Fibroblast of villous mesenchyme (primary cell): Measurements from ENCODE around the gene TSKU. TPM values are rescaled to one million over a fixed set of nuclear protein-coding genes. Genes with fewer than 3 reads are reported as not detected.

Source experiments
- DNase-seq: peaks from one replicate; pipeline ENCODE4 v3.0.0-alpha.2; 2010; ENCODE audit warnings: low read depth
- H3K4me3 ChIP-seq: 2 replicates; pipeline ENCODE4 v1.5.1; 2011; ENCODE audit warnings: low read depth, mild to moderate bottlenecking, low read length
- CTCF ChIP-seq: IDR thresholded peaks from 2 replicates; pipeline ENCODE4 v1.5.1; 2012; ENCODE audit warnings: low read depth, mild to moderate bottlenecking, low read length; ENCODE audit not compliant: insufficient read depth
- total RNA-seq: library from RNA; depleted of rRNA; stranded (reverse); fragments of >200 nt; gene quantifications from 2 replicates; pipeline ENCODE4 v1.2.3, GENCODE V29; 2012

Gene TSKU
- total RNA-seq, 1 donor, result 18.6 TPM

GRCh38 chr11:76801736-76802135 is 18.6 kb downstream of the TSKU start:
- no peak for TF ChIP-seq CTCF
- no peak for DNase-seq
- H3K4me3 ChIP-seq, result no peak overlapping the region

- no peak for TF ChIP-seq CTCF
- DNase-seq, result no peak
- no peak overlapping the region for H3K4me3 ChIP-seq
These were observed 19.0 kb downstream of the TSKU start for GRCh38 chr11:76802151-76802550.

GRCh38 chr11:76802621-76803020 is 19.5 kb downstream of the TSKU start:
- no peak for DNase-seq
- TF ChIP-seq CTCF, result no peak
- H3K4me3 ChIP-seq, result no peak overlapping the region

GRCh38 chr11:76803023-76803422 is 19.9 kb downstream of the TSKU start:
- peak; percentile 91 for DNase-seq

GRCh38 chr11:76803811-76804600 is 20.9 kb downstream of the TSKU start:
- TF ChIP-seq CTCF, result no peak
- DNase-seq, result no peak
- H3K4me3 ChIP-seq, result no peak overlapping the region

More at GRCh38 chr11:76803023-76803422, 19.9 kb downstream of the TSKU start:
- no peak overlapping the region for H3K4me3 ChIP-seq
- no peak for TF ChIP-seq CTCF

- DNase-seq, result peak; percentile 76
- TF ChIP-seq CTCF, result no peak
- H3K4me3 ChIP-seq, result no peak overlapping the region
These were observed 22.2 kb downstream of the TSKU start for GRCh38 chr11:76805206-76805913.
